ENCODE results near the gene MAPKAP1.

Gene MAPKAP1

DNA sequence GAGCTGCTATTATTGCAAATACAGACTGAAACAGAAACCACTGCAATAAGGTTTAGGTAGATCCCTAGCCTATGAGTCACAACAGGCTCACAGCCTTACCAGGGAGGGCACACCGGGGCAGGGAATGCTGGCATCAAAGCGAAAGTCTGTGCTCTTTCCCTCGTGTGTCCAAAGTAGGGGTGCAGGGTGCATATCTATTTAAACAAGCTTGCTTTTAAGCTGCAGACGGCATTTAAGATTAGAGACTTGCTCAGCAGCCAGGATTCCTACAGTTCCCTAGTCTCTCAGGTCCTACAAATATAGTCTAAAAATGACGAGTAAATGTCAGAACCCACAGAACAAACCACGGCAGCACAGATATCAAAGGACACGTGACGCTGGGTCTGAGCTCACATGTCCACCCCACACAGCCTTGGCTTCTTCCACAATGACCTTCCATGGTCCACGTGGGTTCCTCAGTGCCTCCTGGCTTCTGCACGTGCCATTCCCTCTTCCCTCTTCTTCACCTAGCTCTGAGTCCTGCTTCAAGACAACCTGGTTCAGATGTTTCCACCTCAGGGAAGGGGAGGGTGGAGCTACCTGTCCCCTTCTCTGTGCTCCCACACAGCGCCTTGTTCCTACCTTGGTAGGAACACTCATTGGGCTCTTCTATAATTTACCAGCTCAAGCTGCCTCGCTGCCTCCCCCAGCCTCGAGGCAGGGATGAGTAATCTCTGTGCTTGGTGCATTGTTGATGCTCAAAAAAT is 193.2 kb downstream of the MAPKAP1 start:
- H3K4me3 ChIP-seq (replicated peaks; ENCODE audit: low read depth, low read length): peak overlapping the region; percentile 50
- peak; percentile 72 for DNase-seq (ENCODE audit: low read depth)
- TF ChIP-seq, protein P1, sequence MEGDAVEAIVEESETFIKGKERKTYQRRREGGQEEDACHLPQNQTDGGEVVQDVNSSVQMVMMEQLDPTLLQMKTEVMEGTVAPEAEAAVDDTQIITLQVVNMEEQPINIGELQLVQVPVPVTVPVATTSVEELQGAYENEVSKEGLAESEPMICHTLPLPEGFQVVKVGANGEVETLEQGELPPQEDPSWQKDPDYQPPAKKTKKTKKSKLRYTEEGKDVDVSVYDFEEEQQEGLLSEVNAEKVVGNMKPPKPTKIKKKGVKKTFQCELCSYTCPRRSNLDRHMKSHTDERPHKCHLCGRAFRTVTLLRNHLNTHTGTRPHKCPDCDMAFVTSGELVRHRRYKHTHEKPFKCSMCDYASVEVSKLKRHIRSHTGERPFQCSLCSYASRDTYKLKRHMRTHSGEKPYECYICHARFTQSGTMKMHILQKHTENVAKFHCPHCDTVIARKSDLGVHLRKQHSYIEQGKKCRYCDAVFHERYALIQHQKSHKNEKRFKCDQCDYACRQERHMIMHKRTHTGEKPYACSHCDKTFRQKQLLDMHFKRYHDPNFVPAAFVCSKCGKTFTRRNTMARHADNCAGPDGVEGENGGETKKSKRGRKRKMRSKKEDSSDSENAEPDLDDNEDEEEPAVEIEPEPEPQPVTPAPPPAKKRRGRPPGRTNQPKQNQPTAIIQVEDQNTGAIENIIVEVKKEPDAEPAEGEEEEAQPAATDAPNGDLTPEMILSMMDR (IDR thresholded peaks at IDR 0.05; ENCODE audit: low read length, missing control alignments): no peak

- DNase-seq (ENCODE audit: low read depth): no peak
- TF ChIP-seq, protein P1 (IDR thresholded peaks at IDR 0.05; ENCODE audit: low read length, missing control alignments): no peak
- H3K4me3 ChIP-seq (replicated peaks; ENCODE audit: low read depth, low read length): peak overlapping the region; percentile 50
Measured at GRCh38 chr9:125513303-125513667, 193.7 kb downstream of the MAPKAP1 start.

DNA sequence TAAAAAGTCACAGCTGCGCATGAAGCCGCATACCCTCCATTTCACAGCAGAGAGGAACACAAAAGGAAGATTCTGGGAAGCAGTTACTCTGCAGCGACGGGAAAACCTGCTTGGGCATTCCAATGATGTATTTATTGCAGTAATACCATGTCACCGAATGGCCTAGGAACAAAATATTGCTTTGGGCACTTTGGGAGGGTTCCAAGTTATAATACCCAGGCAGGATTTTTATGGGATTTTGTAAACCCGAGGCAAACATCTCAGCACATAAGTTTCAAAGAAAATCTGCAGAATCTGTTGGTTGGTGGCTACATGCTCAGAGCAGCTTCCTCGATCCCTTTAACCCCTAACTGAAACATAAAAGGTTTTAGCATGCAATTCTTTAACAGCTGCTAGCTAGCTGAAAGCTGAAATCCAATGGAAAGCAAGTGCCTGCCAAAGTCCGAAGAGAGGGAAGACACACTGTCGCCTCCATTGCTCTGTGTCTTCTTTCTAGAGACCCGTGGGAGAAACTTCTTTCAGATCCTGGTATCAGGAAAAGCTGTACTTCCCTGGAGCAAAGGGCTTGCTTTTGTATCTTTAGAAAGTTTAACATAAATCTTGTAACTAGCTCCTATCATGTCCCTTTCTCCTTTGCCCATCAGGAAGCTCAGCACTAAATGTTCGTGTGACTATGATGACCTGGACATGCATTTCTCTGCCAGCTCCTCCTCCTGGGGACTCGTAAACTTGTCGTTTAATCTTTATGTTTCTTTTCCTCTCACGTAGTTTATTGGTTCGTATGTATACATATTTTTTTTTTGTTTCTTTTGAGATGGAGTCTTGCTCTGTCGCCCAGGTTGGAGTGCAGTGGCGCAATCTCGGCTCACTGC is 195.0 kb downstream of the MAPKAP1 start:
- H3K4me3 ChIP-seq (replicated peaks; ENCODE audit: low read depth, low read length): no peak overlapping the region
- DNase-seq (ENCODE audit: low read depth): no peak
- TF ChIP-seq, protein P1 (IDR thresholded peaks at IDR 0.05; ENCODE audit: low read length, missing control alignments): no peak

DNA sequence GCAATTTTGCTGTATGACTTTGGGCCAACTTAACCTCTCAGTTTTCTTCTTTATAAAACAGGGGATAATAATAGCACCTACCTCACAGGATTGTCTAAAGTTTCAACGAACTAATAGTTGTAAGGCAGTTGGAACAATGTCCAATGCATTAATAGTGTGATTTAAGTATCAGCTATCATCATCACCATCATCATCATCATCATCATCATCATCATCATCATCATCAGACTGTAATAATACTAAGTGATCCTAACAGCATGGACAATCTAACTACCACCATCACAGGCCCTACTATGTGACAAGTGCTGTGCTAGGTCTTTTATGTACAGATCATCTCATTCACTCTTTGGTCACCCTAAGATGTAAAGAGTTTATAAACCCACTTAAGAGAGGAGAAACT is 196.0 kb downstream of the MAPKAP1 start:
- no peak for DNase-seq (ENCODE audit: low read depth)

GRCh38 chr9:125509476-125509875 is 197.5 kb downstream of the MAPKAP1 start:
- TF ChIP-seq, protein P1 (IDR thresholded peaks at IDR 0.05; ENCODE audit: low read length, missing control alignments): no peak

More for the DNA sequence above, 196.0 kb downstream of the MAPKAP1 start:
- TF ChIP-seq, protein P1 (IDR thresholded peaks at IDR 0.05; ENCODE audit: low read length, missing control alignments): no peak
- no peak overlapping the region for H3K4me3 ChIP-seq (replicated peaks; ENCODE audit: low read depth, low read length)

GRCh38 chr9:125508249-125508648 is 198.8 kb downstream of the MAPKAP1 start:
- TF ChIP-seq, protein P1 (IDR thresholded peaks at IDR 0.05; ENCODE audit: low read length, missing control alignments): no peak
- H3K4me3 ChIP-seq (replicated peaks; ENCODE audit: low read depth, low read length): no peak overlapping the region
- no peak for DNase-seq (ENCODE audit: low read depth)

More at GRCh38 chr9:125509476-125509875, 197.5 kb downstream of the MAPKAP1 start:
- no peak overlapping the region for H3K4me3 ChIP-seq (replicated peaks; ENCODE audit: low read depth, low read length)
- DNase-seq (ENCODE audit: low read depth): peak; percentile 60
